ENCODE data around the gene SYT12.

The SYT12 gene

GRCh38 chr11:67062526-67063373 lies 39.8 kb downstream of the SYT12 start:
- no peaks in the 10 kb centered on the region for H3K36me3 ChIP-seq (ENCODE audit: insufficient read depth, low read depth, low read length)
- no peaks in the 10 kb centered on the region for H3K27me3 ChIP-seq (ENCODE audit: insufficient read depth, low read length)
- no peaks in the 10 kb centered on the region for H3K9me3 ChIP-seq (ENCODE audit: insufficient read depth, low read depth, low read length)
- no peak overlapping the region for H3K9ac ChIP-seq (ENCODE audit: low read depth, low read length)
- H3K4me3 ChIP-seq (ENCODE audit: low read length) = no peak overlapping the region
- H3K27ac ChIP-seq (ENCODE audit: low read length) = no peak overlapping the region
- H3K4me1 ChIP-seq (ENCODE audit: insufficient read depth, low read length) = no peaks in the 10 kb centered on the region

- H3K27me3 ChIP-seq (ENCODE audit: insufficient read depth, low read length) = no peaks in the 10 kb centered on the region
- no peaks in the 10 kb centered on the region for H3K9me3 ChIP-seq (ENCODE audit: insufficient read depth, low read depth, low read length)
- H3K4me1 ChIP-seq (ENCODE audit: insufficient read depth, low read length) = no peaks in the 10 kb centered on the region
- no peak overlapping the region for H3K4me3 ChIP-seq (ENCODE audit: low read length)
- H3K36me3 ChIP-seq (ENCODE audit: insufficient read depth, low read depth, low read length) = no peaks in the 10 kb centered on the region
- H3K27ac ChIP-seq (ENCODE audit: low read length) = no peak overlapping the region
- no peak overlapping the region for H3K9ac ChIP-seq (ENCODE audit: low read depth, low read length)
Observed at GRCh38 chr11:67066333-67066709, 43.4 kb downstream of the SYT12 start.

GRCh38 chr11:67071420-67072284 lies 48.7 kb downstream of the SYT12 start:
- H3K36me3 ChIP-seq (ENCODE audit: insufficient read depth, low read depth, low read length) = no peaks in the 10 kb centered on the region
- no peaks in the 10 kb centered on the region for H3K4me1 ChIP-seq (ENCODE audit: insufficient read depth, low read length)
- H3K4me3 ChIP-seq (ENCODE audit: low read length) = peak overlapping the region; percentile 63; the same call in 1 of the 2 replicates
- no peaks in the 10 kb centered on the region for H3K27me3 ChIP-seq (ENCODE audit: insufficient read depth, low read length)
- H3K27ac ChIP-seq (ENCODE audit: low read length) = no peak overlapping the region
- H3K9me3 ChIP-seq (ENCODE audit: insufficient read depth, low read depth, low read length) = no peaks in the 10 kb centered on the region
- H3K9ac ChIP-seq (ENCODE audit: low read depth, low read length) = no peak overlapping the region

- H3K9me3 ChIP-seq (ENCODE audit: insufficient read depth, low read depth, low read length) = no peaks in the 10 kb centered on the region
- no peak overlapping the region for H3K27ac ChIP-seq (ENCODE audit: low read length)
- H3K4me1 ChIP-seq (ENCODE audit: insufficient read depth, low read length) = no peaks in the 10 kb centered on the region
- no peaks in the 10 kb centered on the region for H3K27me3 ChIP-seq (ENCODE audit: insufficient read depth, low read length)
- no peak overlapping the region for H3K9ac ChIP-seq (ENCODE audit: low read depth, low read length)
- H3K36me3 ChIP-seq (ENCODE audit: insufficient read depth, low read depth, low read length) = no peaks in the 10 kb centered on the region
- H3K4me3 ChIP-seq (ENCODE audit: low read length) = no peak overlapping the region
Observed at GRCh38 chr11:67072295-67072694, 49.4 kb downstream of the SYT12 start.

- Histone ChIP-seq H3K4me3 (ENCODE audit: low read length) (no peak overlapping the region), H3K36me3 (ENCODE audit: insufficient read depth, low read depth, low read length) (no peaks in the 10 kb centered on the region), H3K9me3 (ENCODE audit: insufficient read depth, low read depth, low read length) (no peaks in the 10 kb centered on the region), H3K4me1 (ENCODE audit: insufficient read depth, low read length) (no peaks in the 10 kb centered on the region), H3K9ac (ENCODE audit: low read depth, low read length) (no peak overlapping the region; the same call in 1 of the 2 replicates), H3K27ac (ENCODE audit: low read length) (no peak overlapping the region), H3K27me3 (ENCODE audit: insufficient read depth, low read length) (no peaks in the 10 kb centered on the region)
Observed at GRCh38 chr11:67073908-67074307, 51.0 kb downstream of the SYT12 start.

- Histone ChIP-seq H3K4me3 (ENCODE audit: low read length) (no peak overlapping the region), H3K4me1 (ENCODE audit: insufficient read depth, low read length) (no peaks in the 10 kb centered on the region), H3K36me3 (ENCODE audit: insufficient read depth, low read depth, low read length) (no peaks in the 10 kb centered on the region), H3K27me3 (ENCODE audit: insufficient read depth, low read length) (no peaks in the 10 kb centered on the region), H3K9me3 (ENCODE audit: insufficient read depth, low read depth, low read length) (no peaks in the 10 kb centered on the region), H3K27ac (ENCODE audit: low read length) (no peak overlapping the region), H3K9ac (ENCODE audit: low read depth, low read length) (no peak overlapping the region)
Observed at GRCh38 chr11:67076202-67076601, 53.3 kb downstream of the SYT12 start.

- no peak overlapping the region for H3K27ac ChIP-seq (ENCODE audit: low read length)
- no peak overlapping the region for H3K9ac ChIP-seq (ENCODE audit: low read depth, low read length)
- no peaks in the 10 kb centered on the region for H3K9me3 ChIP-seq (ENCODE audit: insufficient read depth, low read depth, low read length)
- no peaks in the 10 kb centered on the region; the same call in 1 of the 2 replicates for H3K27me3 ChIP-seq (ENCODE audit: insufficient read depth, low read length)
- 0 out of 2 replicates have a peak, but pooled peaks cover 5% of the 10 kb centered on the region for H3K4me1 ChIP-seq (ENCODE audit: insufficient read depth, low read length)
- no peaks in the 10 kb centered on the region for H3K36me3 ChIP-seq (ENCODE audit: insufficient read depth, low read depth, low read length)
- no peak overlapping the region for H3K4me3 ChIP-seq (ENCODE audit: low read length)
Observed at GRCh38 chr11:67079065-67079705, 56.3 kb downstream of the SYT12 start.

GRCh38 chr11:67082071-67082791 lies 59.3 kb downstream of the SYT12 start:
- H3K9me3 ChIP-seq (ENCODE audit: insufficient read depth, low read depth, low read length) = no peaks in the 10 kb centered on the region
- H3K36me3 ChIP-seq (ENCODE audit: insufficient read depth, low read depth, low read length) = no peaks in the 10 kb centered on the region
- no peak overlapping the region for H3K27ac ChIP-seq (ENCODE audit: low read length)
- 0 out of 2 replicates have a peak, but pooled peaks cover 5% of the 10 kb centered on the region for H3K4me1 ChIP-seq (ENCODE audit: insufficient read depth, low read length)
- no peaks in the 10 kb centered on the region; the same call in 1 of the 2 replicates for H3K27me3 ChIP-seq (ENCODE audit: insufficient read depth, low read length)
- H3K4me3 ChIP-seq (ENCODE audit: low read length) = peak overlapping the region; percentile 44; the same call in 1 of the 2 replicates
- H3K9ac ChIP-seq (ENCODE audit: low read depth, low read length) = no peak overlapping the region

GRCh38 chr11:67083786-67084366 lies 60.9 kb downstream of the SYT12 start:
- H3K4me3 ChIP-seq (ENCODE audit: low read length) = no peak overlapping the region
- no peaks in the 10 kb centered on the region for H3K36me3 ChIP-seq (ENCODE audit: insufficient read depth, low read depth, low read length)
- H3K4me1 ChIP-seq (ENCODE audit: insufficient read depth, low read length) = 0 out of 2 replicates have a peak, but pooled peaks cover 5% of the 10 kb centered on the region
- no peaks in the 10 kb centered on the region for H3K9me3 ChIP-seq (ENCODE audit: insufficient read depth, low read depth, low read length)
- H3K27ac ChIP-seq (ENCODE audit: low read length) = no peak overlapping the region
- no peak overlapping the region for H3K9ac ChIP-seq (ENCODE audit: low read depth, low read length)
- H3K27me3 ChIP-seq (ENCODE audit: insufficient read depth, low read length) = no peaks in the 10 kb centered on the region; the same call in 1 of the 2 replicates

- Histone ChIP-seq H3K9ac (ENCODE audit: low read depth, low read length) (no peak overlapping the region), H3K27me3 (ENCODE audit: insufficient read depth, low read length) (no peaks in the 10 kb centered on the region; the same call in 1 of the 2 replicates), H3K4me3 (ENCODE audit: low read length) (no peak overlapping the region), H3K27ac (ENCODE audit: low read length) (no peak overlapping the region), H3K36me3 (ENCODE audit: insufficient read depth, low read depth, low read length) (no peaks in the 10 kb centered on the region), H3K9me3 (ENCODE audit: insufficient read depth, low read depth, low read length) (no peaks in the 10 kb centered on the region), H3K4me1 (ENCODE audit: insufficient read depth, low read length) (0 out of 2 replicates have a peak, but pooled peaks cover 5% of the 10 kb centered on the region)
Observed at GRCh38 chr11:67085617-67086016, 62.7 kb downstream of the SYT12 start.

Data from iPS-20b (cell line).